Eye (tissue), 1 donor: ENCODE results near the gene IL36G.

Experiments
- DNase-seq: peaks from one replicate; pipeline ENCODE4 v3.0.0-alpha.2; 2015

Gene IL36G

GRCh38 chr2:112973156-112973555 lies 4.7 kb upstream of the IL36G start:
- DNase-seq, result no peak

DNA sequence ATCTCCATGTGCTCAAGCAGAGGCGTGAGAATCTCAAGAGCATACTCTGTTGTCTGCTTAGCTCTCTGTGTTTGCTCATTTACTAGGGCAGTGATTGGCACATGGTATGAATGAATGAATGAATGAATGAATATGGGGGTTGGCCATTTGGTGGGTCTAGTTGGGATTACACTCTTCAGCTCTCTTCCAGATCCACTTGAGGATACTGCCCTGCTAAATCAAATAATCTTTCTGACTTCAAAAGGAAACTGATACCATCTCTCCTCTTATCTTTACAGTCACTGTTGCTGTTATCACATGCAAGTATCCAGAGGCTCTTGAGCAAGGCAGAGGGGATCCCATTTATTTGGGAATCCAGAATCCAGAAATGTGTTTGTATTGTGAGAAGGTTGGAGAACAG lies 1.9 kb downstream of the IL36G start:
- no peak for DNase-seq

DNA sequence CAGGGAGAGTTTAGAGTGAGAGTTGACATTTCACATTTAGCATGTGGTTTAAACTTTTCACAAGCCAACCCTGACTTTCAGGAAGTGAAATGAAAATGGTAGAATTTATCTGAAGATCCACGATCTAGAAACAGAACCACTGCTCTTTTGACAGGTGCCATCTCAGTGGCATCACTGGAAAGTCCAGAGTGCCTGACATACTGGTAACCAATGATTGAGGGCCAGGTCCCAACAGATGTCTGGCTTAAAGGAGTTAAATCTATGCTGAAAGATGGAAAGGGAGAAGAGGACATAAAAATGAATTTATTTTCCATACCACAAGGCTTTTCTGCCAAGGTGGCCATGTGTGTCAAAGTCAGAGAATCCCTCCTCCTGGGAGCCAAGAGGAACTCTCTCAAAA lies 2.7 kb downstream of the IL36G start:
- no peak for DNase-seq

DNA sequence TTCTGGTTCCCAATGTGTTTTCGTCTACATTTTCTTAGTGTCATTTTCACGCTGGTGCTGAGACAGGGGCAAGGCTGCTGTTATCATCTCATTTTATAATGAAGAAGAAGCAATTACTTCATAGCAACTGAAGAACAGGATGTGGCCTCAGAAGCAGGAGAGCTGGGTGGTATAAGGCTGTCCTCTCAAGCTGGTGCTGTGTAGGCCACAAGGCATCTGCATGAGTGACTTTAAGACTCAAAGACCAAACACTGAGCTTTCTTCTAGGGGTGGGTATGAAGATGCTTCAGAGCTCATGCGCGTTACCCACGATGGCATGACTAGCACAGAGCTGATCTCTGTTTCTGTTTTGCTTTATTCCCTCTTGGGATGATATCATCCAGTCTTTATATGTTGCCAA lies 7.3 kb downstream of the IL36G start:
- no peak for DNase-seq

- no peak for DNase-seq
These were observed 11.8 kb downstream of the IL36G start for GRCh38 chr2:112989611-112990010.

- no peak for DNase-seq
These were observed 16.0 kb downstream of the IL36G start for GRCh38 chr2:112993831-112994230.

DNA sequence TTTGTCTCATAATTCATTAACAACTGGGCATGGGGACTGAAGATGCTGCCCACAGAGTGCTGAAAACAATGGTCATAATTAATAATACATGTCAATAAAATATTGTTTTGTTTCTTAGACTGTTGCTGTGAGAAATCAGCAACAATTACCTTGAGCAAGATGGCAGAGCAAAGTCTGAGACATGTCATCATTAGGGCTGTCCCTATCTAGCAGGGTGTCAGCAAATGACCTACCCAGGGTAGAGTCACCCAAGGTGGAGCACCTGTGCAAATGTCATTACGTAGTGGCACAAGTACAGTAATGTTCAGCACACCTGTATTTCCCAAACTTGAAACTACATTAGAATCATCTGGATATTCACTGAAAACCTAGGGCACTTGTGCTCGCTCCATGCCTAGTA lies 16.8 kb downstream of the IL36G start:
- no peak for DNase-seq

GRCh38 chr2:112995346-112995920 lies 17.6 kb downstream of the IL36G start:
- no peak for DNase-seq

DNA sequence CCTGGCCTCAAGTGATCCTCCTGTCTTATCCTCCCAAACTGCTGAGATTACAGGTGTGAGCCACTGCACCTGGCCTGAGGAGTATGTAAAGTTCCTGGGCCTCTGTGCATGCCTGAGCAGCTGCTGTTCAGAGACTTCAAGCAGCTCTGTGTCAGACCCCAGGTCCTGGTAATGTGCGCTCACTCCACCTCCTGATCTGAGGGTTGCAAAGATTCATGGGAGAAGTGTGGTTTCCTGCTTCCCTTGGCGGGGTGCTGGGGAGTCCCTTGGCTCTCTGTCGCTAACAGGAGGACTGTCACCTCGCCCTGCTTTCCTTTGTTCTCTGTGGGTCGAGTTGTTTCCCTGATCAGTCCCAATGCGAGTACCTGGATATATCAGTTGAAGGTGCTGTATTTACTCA lies 18.8 kb downstream of the IL36G start:
- DNase-seq, result no peak

DNA sequence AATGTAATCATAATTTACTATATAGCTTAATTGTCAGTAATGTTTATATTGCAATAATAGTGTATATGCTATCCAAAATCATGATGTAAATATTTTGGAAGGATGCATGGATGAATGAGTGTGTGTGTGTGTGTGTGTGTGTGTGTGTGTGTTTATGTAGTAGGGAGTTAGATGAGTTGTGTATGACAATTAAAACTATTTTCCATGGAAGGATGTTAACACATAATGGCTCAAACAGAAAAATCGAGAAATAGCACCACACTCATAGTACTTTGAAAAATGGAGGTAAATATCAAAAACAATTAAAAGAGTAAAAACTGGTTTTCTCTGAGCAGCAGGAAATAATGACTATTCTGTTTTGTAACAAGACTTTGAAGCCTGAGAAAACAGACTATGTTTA lies 19.3 kb downstream of the IL36G start:
- DNase-seq, result no peak

DNA sequence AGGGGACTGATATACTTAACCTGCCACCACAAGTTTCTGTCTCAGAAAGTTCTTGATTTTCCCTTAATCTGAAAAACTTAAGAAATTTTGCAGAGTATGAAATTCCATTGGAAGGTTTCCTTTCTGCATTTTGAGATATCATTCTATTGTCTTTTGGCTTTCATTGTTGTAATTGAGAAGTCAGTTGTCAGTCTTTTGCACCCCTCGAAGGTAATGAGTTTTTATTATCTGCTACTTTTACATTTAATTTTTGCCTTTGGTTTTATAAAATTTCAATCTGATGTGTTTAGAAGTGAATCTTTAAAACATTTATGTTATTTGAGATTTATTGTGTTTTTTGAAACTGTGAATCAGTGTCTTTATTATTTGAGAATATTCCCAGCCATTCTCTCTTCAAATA lies 22.6 kb downstream of the IL36G start:
- no peak for DNase-seq

DNA sequence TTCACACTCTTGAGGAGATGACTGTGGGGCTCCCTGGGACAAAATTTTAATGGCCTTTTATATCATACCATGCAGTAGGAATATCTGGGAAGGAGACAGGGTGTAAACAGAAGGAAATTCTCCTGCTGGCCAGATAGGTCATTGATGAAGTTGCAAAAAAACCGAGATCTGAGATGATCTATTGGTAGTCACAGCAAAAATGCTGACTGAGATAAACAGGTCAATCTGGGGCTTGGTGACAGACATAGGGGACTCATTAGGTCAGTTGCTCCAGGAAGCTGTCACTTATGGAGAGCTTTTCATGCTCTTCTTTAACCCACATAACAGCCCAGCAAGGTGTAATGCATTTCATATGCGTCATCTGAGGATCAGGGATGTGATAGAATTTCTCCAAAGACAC lies 24.9 kb downstream of the IL36G start:
- no peak for DNase-seq

GRCh38 chr2:113005030-113005509 lies 27.3 kb downstream of the IL36G start, which contains the start of gene IL36A:
IL36A (plus strand) TSS chr2:113005459; CDS start chr2:113005872, 413 bp downstream.
- DNase-seq, result no peak

GRCh38 chr2:113007250-113007649 lies 29.4 kb downstream of the IL36G start:
- no peak for DNase-seq

DNA sequence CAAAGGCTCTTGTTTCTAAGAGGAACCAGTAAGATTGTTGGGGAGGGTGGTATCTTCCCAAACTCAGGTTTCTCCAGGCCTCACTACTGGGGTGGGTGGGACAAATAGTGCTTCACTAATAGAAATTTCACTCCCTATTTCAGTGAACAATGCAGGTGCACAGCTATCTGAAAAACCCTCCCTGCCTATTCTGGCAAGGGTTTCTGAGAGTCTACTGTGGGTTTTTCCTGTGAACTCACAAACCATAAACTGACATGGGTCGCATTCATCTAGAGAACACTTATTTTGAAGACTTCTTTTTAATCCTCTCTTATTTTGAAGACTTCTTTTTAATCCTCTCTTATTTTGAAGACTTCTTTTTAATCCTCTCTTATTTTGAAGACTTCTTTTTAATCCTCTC lies 31.8 kb downstream of the IL36G start:
- no peak for DNase-seq

DNA sequence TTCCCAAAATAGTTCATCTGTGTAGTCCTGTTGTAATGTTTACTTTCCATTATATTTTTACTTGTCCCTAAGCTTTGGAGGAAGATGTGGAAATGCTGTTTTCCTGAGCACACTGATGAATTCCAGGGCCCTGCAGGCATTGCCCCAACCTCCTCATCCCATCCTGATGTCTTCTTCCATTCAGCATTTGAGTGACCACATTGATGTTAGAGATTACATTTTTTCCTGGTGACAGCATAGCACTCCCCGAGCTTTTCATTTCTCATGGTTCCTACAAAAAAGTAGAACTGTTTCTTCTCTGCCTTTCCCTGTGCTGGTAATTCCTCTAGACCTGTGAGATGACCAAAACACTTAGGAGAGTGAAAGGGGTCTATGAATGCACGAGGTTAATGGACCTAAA lies 32.3 kb downstream of the IL36G start:
- no peak for DNase-seq

GRCh38 chr2:113011108-113011507 lies 33.3 kb downstream of the IL36G start:
- no peak for DNase-seq

GRCh38 chr2:113012436-113013335 lies 34.9 kb downstream of the IL36G start:
- DNase-seq, result no peak

DNA sequence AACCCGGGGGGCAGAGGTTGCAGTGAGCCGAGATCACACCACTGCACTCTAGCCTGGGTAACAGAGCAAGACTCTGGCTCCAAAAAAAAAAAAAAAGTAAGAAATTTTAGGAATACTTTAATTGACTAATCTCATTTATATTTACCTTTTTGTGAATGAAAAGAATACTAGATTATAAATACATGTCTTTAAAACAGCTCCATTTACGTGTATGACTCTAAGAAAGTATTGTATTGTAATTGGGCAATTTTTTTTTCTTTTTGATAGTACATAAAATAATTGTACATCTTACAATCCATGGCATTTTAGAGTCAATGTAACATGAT lies 35.5 kb downstream of the IL36G start:
- no peak for DNase-seq

- DNase-seq, result no peak
These were observed 36.3 kb downstream of the IL36G start for GRCh38 chr2:113014067-113014466.

DNA sequence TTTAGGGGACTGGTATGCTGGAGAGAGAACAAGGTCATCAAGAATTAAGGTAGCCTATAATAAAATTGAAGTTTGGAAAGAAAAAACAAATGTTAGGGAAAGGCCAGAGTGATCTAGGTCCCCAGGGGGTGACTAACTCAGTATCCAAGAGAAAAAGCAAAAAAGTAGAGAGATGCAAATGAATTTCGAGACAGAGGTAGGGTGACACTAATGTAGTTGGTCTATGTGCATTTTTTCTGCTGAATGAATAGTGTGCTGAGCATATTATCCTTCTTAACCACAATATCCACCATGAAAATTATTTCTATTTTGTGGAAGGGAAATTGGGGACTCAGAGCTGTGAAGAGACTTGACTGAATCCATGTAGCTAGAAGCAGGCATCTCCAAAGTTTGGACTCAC lies 37.2 kb downstream of the IL36G start:
- no peak for DNase-seq

DNA sequence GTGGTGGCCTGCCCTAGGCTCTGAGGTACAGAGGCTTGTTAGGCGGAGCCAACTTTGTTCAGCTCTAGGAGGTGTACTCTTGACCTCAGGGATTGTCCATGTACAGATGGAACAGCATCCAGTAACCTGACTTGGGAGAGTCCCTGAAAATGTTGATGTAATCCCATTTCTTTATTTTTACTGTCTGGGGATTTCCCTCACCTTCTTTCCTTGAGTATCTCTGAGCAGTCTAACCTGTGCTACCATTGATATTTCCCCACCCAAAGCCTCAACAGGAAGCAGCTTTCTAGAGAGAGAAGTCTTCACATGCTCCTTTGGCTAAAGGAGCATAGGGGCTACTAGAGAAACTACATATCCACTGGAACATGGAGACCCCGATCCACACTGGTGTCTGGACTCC lies 37.8 kb downstream of the IL36G start:
- DNase-seq, result no peak

DNA sequence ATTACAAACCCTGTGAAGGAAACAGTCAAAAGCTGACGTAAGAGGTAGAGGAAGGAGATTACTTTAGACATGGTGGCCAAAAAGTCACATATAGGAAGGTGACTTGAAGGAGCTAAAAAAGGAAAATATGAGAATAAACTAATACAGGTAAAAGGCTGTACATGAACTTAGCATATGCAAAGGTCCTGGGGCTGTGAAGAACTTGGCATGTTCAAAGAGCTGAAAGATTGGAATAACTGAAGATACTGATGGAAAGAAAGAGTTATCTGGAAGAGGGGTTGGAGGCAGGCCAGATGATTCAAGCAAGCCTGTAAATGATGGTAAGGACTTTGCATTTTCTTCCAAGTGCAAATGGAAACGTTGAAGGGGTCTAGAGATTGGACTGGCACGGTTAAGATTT lies 40.7 kb downstream of the IL36G start:
- no peak for DNase-seq

DNA sequence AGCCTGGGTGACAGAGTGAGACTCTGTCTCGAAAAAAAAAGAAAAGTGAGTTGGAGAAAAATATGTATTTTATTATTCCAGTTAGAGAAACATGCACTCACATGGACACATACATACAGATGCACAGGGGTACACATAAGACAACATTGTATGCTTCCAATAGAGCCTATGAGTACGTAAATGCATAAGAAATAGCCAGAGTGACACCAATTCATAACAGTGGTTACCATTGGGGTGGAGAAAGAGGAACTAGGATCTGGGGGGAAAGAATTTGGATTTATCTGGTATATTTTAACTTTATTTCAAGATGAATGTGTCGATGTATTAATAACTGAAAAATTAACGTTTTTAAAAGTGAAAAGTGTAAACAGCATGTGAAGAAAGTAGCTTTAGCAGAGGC lies 43.5 kb downstream of the IL36G start:
- DNase-seq, result no peak

DNA sequence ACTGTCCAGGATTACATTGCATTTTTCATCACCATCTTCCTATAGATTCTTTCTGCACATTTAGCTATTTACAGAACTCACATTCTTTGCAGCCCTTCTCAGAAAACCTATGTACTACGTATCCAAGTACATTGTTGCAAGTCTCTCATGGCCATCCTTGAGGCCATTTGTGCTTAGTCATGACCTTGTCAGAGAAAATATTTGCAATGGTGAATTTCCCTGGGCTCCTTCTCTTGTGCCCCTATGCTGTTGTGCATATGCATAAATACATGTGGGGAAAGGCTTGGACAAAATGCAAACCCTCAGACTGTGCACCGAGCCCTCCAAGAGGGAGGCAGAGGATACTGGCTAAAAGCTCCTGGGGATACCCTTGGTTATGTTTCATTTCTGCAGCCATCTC lies 47.0 kb downstream of the IL36G start:
- DNase-seq, result no peak
